A673 (cell line): Measurements from ENCODE around the gene GPR26.

ENCODE experiments used
- CTCF ChIP-seq: fragments of 300-800, 200-600 bp; sonication (generic); conservative IDR thresholded peaks from 2 replicates; pipeline ENCODE4 v1.5.1; 2017; ENCODE audit warnings: low read depth, mild to moderate bottlenecking, antibody characterized with exemption, low read length, moderate library complexity, mixed read lengths
- EZH2 ChIP-seq: fragments of 200-600 bp; sonication (generic); IDR thresholded peaks from 2 replicates; pipeline ENCODE4 v1.6.1; 2017; ENCODE audit warnings: borderline replicate concordance, low read depth, mild to moderate bottlenecking, mixed read lengths, antibody characterized with exemption, low read length; ENCODE audit not compliant: poor library complexity, severe bottlenecking

DNA sequence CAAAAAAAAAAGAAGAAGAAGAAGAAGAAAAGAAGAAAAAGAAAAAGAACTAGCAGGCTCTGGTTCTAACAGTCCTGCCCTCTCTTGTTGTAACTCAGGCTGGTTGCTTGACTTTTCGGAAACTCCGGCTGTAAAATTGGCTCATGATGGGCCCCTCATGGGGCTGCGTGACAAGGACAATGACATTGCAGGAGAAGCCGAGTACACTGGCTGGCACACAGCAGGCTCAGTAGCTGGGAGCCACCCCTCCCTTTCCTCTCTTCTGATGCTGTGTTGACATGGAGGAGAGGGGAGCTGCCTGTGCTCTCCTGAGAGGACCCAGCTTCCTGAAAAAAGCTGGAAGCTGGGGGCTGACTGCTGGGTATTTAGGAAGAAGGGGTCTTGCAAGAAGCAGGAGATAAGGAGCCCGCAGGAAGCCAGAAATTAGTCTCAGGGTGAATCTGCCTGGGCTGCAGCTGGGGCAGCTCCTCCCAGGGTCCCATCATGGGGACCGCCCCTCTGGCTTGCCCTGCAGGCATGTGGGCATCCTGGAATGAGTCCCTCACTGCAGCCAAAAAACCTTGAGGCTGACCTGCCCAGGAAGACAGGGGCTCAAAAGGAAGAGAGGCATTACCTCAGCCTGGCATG is 14.6 kb upstream of the GPR26 start:
- no peak for TF ChIP-seq EZH2
- no peak for TF ChIP-seq CTCF
